NCI-H345 treated with DMSO at 0.1 percent for 48 hours (cell line): Measurements from ENCODE around the gene TRIM40.

Source experiments
- DNase-seq: peaks from one replicate; lab custom pipeline; 2025; ENCODE audit not compliant: unreplicated experiment; lab: John Stamatoyannopoulos, UW

The TRIM40 gene, protein sequence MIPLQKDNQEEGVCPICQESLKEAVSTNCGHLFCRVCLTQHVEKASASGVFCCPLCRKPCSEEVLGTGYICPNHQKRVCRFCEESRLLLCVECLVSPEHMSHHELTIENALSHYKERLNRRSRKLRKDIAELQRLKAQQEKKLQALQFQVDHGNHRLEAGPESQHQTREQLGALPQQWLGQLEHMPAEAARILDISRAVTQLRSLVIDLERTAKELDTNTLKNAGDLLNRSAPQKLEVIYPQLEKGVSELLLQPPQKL

DNA sequence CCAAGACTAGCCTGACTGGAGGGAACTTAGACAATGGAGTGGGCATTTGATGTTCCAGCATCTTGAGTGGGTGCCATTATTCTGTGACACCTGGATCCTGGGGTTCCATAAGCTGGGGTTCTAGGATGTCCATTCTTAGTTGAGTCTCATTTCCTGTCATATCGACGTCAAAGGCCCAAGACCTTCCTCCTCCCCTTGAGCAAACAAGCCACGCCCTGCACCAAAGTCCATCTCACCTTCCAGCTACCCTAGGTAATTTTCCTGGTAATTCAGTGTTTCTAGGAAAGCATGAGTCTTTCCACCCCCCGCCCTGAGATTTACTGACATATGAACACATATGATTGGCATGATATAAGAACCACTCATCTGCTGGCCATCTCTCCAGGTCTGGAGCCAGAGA is at the start of gene TRIM40:
Gene TRIM40, plus strand, starts transcription at position 384 of the 400 bp plus-strand sequence. CDS start 897 bp downstream, outside the sequence.
- no peak for DNase-seq

DNA sequence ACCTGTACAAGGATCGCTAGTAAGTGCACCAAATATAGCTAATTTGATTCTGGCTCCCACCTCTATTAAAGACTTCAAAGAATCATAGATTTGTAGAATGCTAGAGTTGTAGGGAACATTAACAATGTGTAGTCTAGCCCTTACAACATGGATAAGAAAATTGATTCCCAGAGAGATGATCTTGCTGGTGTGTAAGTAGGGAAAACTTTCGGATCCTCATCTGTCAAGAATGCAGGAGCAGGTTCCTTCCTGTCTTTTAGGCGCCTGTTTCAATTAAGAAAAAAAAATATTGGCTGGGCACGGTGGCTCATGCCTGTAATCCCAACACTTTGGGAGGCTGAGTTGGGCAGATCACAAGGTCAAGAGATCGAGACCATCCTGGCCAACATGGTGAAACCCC is 48.1 kb upstream of the TRIM40 start:
- DNase-seq: no peak

DNA sequence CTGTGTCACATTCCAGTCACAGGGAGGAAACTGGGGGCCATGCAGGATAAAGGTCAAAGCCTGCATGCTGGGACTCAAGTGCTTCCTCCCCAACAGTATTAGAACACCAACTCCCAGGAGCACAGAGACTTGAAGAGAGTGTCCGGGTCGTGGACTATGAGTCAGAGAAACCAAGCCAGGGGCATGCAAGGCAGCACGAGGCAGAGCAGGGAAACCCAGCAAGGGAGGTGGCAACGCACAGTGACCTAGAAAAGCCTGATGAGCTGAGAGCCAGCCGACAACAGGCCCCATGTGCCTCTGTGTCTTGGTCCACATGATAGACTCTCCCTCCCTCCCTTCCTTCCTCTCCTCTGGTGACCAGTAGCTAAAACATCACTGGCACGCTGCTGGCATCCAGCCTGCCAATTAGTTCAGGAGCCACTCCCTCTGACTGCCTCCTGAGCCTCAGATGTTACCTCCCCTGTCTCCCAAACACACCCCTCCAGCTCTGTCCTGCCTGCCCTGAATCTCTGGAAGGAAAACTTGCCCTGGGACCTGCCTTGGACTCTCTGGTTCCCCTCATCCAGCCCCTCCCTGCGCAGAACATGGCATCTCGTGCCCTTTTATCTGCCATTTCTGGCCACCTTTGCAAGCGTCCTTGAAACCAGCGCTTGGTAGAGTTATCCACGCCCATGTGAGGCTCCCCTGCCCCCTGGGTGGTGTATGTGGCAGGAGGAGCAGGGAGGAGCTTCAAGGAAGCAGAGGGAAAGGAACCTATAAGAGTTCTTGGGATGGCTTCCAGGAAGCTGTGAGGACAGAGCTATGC is 44.2 kb upstream of the TRIM40 start:
- DNase-seq: no peak

DNA sequence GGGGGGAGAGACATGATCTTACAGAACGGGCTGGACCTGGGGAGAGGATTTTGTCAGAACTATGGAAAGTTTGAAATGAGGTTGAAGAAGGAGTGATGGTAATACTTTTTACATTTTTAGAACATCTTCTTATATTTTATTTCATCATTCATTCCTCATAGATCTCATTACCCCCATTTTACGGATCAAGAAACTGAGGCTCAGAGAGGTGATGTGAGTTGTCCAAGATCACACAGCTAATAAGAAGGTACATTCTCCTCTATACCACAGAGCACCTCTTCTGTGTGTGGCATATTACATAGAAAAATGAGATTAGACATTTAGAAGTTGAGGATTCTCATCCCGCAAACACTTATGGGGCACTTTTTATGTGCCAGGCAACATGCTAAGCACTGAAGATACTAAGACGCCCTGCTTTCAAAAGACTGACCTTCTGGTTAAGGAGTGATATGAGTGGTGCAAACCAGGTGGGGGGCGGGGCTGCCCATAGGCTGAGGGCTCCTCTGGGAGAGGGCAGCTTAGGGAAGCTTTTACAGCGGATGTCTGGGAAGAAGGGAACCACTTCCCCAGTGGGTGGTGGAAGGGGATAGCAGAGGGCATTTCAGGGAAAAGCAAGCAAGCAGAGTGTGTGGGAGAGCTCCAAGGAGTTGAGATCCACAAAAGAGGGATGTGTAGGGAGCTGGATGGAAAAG is 42.9 kb upstream of the TRIM40 start:
- DNase-seq: no peak

DNA sequence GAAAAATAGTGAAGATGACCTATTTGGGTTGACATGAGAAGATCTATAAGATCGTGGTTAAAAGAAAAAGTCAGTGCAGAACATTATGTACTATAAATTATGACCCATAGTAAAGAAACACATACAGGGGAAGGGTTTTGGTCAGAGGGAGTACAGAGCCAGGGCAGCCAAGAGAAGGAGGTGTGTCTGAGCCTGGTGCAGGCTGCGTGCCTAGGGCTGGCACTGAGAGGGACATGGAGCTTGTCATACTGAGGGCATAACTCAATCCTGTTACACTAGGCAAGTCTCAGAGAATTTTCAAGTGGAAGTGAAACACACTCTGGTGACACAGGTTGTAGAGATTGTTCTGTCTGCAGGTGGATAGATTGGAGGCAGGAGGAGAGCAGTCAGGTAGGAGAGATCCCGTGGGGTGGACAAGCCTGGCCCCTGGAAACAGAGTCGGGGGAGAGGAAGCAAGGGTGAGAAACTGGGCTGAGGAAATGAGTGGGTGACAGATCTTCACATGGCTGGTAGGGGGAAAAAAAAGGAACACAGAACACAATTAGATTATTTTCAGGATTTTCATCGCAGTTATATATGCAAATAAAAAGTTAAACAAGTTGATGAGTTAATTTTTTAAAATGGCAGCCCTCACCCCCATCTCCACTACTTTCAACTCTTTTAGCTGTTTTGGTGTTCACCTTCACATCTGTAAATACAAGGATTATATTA is 41.8 kb upstream of the TRIM40 start:
- no peak for DNase-seq

DNA sequence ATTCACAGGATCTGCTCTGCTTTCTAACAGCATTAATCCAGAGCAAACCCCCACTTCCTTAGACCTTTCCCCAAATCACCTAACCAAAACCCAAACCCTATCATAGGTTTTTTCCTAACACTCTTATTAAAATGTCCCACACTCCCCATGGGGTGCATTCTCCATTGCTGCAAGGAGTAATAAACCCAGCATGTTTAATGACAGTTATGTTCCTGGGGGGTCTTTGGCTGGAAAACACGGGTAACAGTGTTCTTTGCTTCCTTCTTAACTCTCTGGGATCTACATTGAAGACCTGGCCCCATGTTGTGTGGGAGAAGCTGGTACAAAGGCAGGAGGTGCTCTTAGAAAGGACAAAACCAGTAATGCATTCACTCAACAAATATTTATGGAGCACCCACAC is 39.1 kb upstream of the TRIM40 start:
- no peak for DNase-seq

DNA sequence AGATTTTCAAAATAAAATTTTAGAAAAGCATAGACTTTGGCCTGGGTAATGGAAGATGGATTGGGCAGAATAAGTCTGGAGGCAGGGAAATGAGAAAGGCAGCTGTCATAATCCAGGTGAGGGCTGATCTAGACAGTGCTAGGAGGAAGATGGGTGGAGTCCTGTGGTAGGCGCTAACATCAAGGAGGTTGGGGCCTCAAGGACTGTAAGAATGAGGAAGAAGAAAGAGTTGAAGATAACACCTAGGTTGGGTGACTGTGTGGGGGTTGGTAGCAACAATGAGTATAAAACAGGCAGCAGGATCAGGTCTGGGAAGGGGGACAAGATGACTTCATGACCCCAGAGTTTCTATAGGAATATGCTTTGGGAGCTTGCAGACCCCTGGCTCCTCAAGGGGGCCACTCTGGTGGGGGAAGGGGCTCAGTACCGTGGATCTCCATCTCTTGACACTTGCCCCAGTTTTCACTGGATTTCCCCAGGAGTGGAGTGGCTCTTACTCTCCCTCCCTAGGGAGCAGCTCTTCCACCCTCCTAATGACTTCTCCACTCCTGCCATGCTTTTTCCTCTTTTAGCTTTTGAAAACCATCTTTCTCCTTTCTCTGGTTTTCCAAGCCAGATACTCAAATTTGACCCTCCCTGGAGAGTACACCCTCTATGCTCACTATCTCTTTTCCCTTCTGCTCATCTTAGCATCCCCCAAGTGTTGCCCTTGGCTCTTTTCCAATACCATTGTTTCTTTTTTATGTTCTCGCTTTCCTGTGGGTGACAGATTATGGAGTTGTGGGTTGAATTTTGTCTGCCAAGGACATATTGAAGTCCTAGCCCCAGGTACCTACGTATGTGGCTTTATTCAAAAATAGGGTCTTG is 37.8 kb upstream of the TRIM40 start:
- no peak for DNase-seq

DNA sequence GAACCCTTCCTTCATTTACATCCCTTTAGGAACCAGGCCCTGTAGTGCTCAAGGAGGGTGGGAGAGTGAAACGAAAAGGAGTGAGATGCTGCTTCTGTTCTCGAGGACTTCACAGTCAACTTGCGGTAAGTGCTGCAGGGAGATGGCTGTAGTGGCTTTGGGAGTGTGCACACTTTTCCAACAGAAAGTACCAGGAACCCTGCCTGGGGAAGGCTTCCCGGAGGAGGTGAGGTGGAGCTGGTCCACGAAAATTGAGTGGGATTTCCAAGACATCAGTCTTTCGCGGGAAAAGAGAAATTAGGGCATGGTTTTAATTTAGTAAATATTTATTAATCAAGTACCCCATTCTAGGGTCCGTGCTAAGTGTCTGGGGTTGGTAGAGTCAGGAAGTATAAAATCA is 35.8 kb upstream of the TRIM40 start:
- no peak for DNase-seq

DNA sequence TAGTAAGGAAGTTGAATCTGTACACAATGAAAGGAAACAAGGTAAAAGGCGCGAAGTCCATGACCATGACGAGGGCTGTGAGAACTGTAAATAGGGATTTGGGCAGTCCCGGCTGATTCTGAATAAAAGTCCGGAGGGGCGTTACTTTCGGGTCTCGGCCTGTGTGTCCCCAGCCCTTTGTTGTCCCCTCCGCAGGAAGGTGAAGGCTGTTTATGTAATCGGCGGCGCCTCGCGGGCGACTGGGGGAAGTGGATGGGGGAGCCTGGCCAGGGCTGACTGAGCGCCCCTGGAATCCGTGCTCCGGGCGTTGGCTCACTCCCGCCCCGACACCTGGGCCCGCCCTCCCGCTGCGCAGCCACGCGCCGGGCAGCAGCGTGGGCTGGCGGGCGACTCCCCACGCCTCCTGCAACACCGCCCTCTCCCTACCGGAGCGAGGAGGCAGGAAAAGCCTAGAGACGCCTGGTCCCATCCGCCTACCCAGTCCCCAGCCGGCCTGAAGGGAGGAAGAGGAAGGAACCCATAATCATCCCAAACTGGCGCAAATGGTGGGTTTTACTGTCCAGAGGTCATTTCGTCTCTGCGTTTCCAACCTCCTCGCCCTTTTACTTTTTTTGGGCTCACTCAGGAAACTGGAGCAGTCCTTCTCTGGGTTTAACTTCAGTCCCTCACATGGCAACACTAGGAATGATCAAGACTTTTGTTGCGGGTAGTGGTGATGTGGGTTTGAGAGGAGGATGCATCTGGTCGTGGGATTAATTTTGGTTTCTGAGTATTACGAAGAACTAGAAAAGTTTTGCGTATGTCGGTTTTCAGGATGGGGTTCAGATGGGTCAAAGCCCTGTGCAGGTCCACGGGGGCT is 35.1 kb upstream of the TRIM40 start:
- DNase-seq: no peak

DNA sequence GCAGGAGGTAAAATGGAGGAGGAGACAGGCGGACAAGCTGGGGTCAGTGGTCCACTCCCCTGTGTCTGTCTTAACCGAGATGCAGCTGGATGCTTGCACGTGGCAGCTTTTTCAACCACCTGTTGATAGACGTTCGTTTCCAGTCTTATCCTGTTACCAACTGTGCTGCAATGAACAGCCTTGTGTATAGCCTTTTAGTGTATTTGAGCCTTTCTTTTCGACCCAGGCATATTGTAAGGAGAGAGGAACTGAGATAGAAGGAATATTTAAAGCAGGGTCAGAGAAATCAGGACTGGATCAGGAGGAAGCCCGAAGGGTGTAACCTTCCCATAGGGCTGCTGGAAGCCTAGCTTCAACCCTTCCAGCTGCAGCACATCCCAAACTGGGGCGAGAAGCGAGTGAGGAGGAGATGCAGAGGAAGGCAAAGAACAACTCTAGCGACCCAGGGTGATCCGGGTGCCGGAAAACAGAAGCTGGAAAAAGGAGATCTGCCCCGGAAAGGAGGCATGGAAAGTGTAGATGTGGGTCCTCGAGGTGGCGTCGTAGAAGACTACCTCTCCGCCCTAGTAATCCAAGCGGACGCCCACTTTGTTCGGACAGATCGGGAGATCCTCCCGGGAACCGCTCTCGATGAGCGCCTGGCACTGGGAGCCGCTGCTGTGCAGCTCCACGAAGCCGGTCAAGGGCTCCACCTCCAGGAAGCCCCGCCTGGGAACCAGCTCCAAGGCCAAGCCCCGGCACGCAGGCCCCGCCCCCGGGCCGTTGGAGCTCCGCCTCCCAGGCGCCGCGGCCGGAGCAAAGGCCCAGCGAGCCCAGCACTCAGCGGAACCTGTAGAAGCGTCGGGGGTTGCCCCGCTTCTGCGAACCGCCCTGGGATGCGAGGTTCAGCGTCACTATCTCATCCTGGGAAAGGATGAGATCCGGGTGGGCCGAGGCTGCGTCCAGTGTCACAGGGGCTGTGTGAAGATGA is 34.2 kb upstream of the TRIM40 start:
- DNase-seq: peak; percentile 26

DNA sequence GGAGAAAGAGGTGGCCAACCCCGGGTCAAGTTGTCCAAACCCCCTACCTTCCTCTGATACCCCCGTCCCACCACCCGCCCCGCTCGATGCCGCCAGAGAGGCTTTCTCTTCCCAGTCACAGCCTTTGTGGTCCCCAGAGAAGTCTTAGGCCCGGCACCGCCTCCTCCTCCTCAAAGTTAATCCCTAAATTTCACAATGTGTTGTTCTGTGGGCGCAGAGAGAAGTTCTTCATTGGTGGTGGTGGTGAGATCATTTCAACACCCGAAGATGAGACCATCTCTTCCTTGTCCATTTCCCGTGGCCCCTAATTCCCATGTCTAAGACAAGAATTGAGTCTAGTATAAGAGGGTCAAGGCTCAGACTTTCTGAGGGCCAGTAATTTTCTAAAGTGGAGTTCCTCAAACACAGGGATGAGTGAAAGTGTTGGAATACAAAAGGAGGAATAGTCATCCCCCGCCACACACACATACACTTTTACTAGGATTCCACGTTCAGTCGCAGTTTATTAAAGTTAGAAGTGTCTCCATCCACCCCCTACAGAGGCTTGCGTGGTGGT is 33.4 kb upstream of the TRIM40 start:
- DNase-seq: no peak

DNA sequence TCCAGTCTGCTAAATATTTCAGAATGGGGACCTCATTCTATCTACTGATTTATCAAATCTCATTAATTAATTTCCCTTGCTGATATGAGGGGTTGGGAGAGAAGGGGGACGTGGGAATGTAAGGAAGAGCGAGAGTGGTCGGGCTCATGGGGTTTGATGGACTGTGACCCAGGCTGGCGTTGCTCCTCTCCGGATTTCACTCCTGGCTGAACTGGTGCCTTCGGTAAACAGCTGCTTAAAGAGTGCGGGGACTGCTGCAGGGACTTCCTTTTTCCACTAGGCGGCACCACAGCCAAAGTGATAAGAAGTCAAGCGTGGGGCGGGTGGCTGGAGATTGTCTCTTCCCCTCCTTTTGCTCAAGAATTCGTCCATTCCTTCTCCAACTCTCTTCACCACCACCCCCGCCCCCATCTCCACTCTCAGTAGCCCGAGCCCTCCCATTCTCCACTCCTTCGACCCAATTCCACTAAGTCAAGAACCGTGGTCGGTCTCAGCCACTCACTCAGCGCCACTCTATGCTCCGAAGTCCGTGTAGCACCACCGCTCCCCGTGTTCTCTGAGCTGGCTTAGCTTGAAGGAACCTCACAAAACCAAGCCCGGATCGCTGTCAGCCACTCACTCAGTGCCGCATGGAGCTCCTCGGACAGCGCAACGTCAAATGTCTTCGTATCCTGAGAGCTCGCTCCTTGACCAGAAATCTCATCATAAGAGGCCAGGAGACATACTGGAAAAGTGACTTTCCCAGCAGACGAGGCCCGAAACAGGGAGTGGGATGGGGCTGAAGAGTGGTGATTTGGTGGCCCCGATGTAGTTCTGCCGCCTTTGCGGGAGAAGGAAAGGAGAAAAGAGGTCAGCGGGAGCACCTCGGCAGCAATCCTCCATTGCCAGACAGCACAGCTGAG is 32.7 kb upstream of the TRIM40 start:
- peak; percentile 54 for DNase-seq

DNA sequence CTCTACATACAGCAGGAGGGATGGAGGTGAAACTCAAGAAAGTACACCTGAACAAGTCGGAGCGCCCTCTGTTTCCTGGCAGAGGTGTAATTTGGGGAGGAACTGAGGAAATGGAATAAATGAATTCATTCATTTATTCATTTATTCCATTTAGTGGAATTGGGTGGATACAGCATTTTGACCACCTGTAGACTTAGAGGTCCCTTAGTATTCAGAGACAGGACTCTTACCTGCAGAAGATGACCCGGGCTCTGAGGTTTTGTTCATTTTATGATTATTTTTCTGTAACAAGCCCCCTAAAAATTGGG is 32.1 kb upstream of the TRIM40 start:
- DNase-seq: no peak

DNA sequence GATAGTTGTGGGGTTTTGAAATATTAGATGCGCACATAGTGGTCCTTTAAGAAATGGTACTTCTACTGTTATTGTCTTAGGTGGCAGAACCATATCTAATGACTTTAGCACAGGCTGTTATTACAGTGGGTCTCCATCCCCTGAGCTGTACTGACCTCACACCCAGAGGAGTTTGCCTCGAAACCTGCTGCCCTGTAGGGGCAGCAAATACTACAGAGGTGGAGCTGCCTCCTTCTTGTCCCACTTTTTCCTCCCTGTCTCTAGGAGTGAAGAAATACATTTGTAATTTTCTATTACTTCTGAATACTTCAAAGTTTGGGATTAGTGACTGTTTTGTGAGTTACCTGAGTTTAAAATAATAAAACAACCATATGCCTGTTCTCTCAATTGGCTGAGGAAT is 31.3 kb upstream of the TRIM40 start:
- no peak for DNase-seq

DNA sequence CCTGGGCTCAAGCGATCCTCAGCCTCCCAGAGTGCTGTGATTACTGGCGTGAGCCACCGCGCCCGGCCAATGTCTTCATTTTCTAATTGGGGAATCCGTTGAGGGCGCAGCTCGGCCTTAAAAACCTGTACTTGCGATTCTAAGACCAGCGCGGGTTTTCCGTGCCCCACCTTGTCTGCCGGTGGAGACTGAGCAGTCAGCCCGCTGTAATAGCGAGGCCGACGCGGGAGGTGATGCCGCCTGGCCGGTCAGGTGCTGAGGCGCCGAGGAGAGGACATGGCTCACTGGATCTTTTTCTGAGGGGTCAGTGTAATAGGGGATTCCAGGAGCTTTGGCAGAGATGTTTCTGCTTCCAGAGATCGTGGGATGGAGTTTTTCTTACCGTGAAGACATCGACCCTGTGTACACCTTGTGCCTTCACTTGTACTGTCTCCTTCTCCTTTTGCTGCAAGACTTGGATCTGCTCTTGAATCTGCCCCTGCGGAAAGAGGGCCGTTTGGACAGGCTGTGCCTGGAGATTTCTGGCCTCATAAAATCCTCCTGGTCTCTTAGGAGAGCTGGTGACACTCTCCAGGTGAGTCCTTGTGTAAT is 24.6 kb upstream of the TRIM40 start:
- DNase-seq: no peak

DNA sequence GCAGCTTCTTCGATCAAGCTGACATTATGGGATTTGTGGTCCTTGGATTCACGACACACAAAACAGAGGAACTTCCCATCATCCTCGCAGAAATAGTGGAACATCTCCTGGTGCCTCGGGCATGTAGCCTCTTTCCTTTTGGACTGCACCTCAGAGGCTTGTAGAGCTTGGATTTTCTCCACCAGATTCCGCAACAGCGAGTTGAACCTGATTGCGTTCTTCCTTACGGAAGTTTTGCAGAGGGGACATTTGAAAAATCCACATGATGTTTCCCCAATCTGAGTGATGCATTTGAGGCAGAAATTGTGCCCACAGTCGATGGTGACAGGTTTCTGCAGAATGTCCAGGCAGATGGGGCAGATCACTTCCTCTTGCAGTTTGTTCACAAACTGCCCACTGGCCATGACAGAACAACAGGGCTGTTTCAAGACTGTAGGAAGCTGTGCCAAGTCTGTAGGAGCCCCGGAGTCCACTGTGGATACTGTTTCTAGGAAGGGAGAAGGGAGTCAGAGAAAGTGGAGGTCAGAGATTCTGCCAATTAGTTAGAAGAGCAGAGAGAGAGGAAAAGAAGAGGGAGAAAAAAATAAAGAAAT is 23.4 kb upstream of the TRIM40 start:
- DNase-seq: no peak
